ENCODE data around the gene SAMD13. TPM values are rescaled to one million over a fixed set of nuclear protein-coding genes. Genes with fewer than 3 reads are reported as not detected.

The SAMD13 gene
- total and polyA plus RNA-seq, 9 donors, result 6.5 to 9.1 (median 8.1) TPM

GRCh38 chr1:84379138-84379916 lies 77.8 kb downstream of the SAMD13 start:
- H3K27ac ChIP-seq (ENCODE audit: low read length), result no peak overlapping the region
- no peaks in the 10 kb centered on the region for H3K27me3 ChIP-seq (ENCODE audit: control insufficient read depth, insufficient read depth, low read length)
- H3K4me1 ChIP-seq (ENCODE audit: control insufficient read depth, insufficient read depth, low read length), result peaks cover 14% of the 10 kb centered on the region
- 17% methylated on average over 3 of the region's 4 CpGs for WGBS (ENCODE audit: insufficient coverage)
- H3K4me3 ChIP-seq (ENCODE audit: low read length), result no peak overlapping the region
- H3K9me3 ChIP-seq (replicated peaks; ENCODE audit: control insufficient read depth, low read depth, low read length), result no peaks in the 10 kb centered on the region
- no peaks in the 10 kb centered on the region for H3K36me3 ChIP-seq (ENCODE audit: control insufficient read depth, insufficient read depth, low read length)
- DNase-seq, result peak; percentile 40

- no CpG with 5 or more reads among the region's 1 CpG for WGBS (ENCODE audit: insufficient coverage)
- no peak overlapping the region for H3K27ac ChIP-seq (ENCODE audit: low read length)
- H3K9me3 ChIP-seq (replicated peaks; ENCODE audit: control insufficient read depth, low read depth, low read length), result no peaks in the 10 kb centered on the region
- no peak for DNase-seq
- no peaks in the 10 kb centered on the region for H3K36me3 ChIP-seq (ENCODE audit: control insufficient read depth, insufficient read depth, low read length)
- H3K4me1 ChIP-seq (ENCODE audit: control insufficient read depth, insufficient read depth, low read length), result peaks cover 12% of the 10 kb centered on the region
- no peaks in the 10 kb centered on the region for H3K27me3 ChIP-seq (ENCODE audit: control insufficient read depth, insufficient read depth, low read length)
- H3K4me3 ChIP-seq (ENCODE audit: low read length), result no peak overlapping the region
Measured at GRCh38 chr1:84379917-84380180, 78.3 kb downstream of the SAMD13 start.

- Histone ChIP-seq H3K27ac (ENCODE audit: low read length) (no peak overlapping the region), H3K4me3 (ENCODE audit: low read length) (no peak overlapping the region), H3K27me3 (ENCODE audit: control insufficient read depth, insufficient read depth, low read length) (no peaks in the 10 kb centered on the region), H3K36me3 (ENCODE audit: control insufficient read depth, insufficient read depth, low read length) (no peaks in the 10 kb centered on the region), H3K4me1 (ENCODE audit: control insufficient read depth, insufficient read depth, low read length) (peaks cover 7% of the 10 kb centered on the region), H3K9me3 (replicated peaks; ENCODE audit: control insufficient read depth, low read depth, low read length) (no peaks in the 10 kb centered on the region)
- DNase-seq, result no peak
- WGBS (ENCODE audit: insufficient coverage), result 92% methylated on average over 2 of the region's 3 CpGs
Measured at GRCh38 chr1:84382127-84382526, 80.6 kb downstream of the SAMD13 start.

GRCh38 chr1:84385347-84385746 lies 83.8 kb downstream of the SAMD13 start:
- Histone ChIP-seq H3K27me3 (ENCODE audit: control insufficient read depth, insufficient read depth, low read length) (no peaks in the 10 kb centered on the region), H3K27ac (ENCODE audit: low read length) (no peak overlapping the region), H3K4me1 (ENCODE audit: control insufficient read depth, insufficient read depth, low read length) (no peaks in the 10 kb centered on the region), H3K4me3 (ENCODE audit: low read length) (no peak overlapping the region), H3K36me3 (ENCODE audit: control insufficient read depth, insufficient read depth, low read length) (no peaks in the 10 kb centered on the region), H3K9me3 (replicated peaks; ENCODE audit: control insufficient read depth, low read depth, low read length) (no peaks in the 10 kb centered on the region)
- WGBS (ENCODE audit: insufficient coverage), result no CpG with 5 or more reads among the region's 1 CpG
- DNase-seq, result no peak

GRCh38 chr1:84386716-84387479 lies 85.4 kb downstream of the SAMD13 start:
- no peaks in the 10 kb centered on the region for H3K4me1 ChIP-seq (ENCODE audit: control insufficient read depth, insufficient read depth, low read length)
- H3K27ac ChIP-seq (ENCODE audit: low read length), result no peak overlapping the region
- H3K9me3 ChIP-seq (replicated peaks; ENCODE audit: control insufficient read depth, low read depth, low read length), result no peaks in the 10 kb centered on the region
- no peaks in the 10 kb centered on the region for H3K36me3 ChIP-seq (ENCODE audit: control insufficient read depth, insufficient read depth, low read length)
- 88% methylated on average over 3 of the region's 5 CpGs for WGBS (ENCODE audit: insufficient coverage)
- no peaks in the 10 kb centered on the region for H3K27me3 ChIP-seq (ENCODE audit: control insufficient read depth, insufficient read depth, low read length)
- no peak for DNase-seq
- no peak overlapping the region for H3K4me3 ChIP-seq (ENCODE audit: low read length)

- no peak overlapping the region for H3K4me3 ChIP-seq (ENCODE audit: low read length)
- H3K4me1 ChIP-seq (ENCODE audit: control insufficient read depth, insufficient read depth, low read length), result no peaks in the 10 kb centered on the region
- WGBS (ENCODE audit: insufficient coverage), result 83% methylated on average over 5 of the region's 8 CpGs
- no peak for DNase-seq
- H3K9me3 ChIP-seq (replicated peaks; ENCODE audit: control insufficient read depth, low read depth, low read length), result no peaks in the 10 kb centered on the region
- no peak overlapping the region for H3K27ac ChIP-seq (ENCODE audit: low read length)
- no peaks in the 10 kb centered on the region for H3K36me3 ChIP-seq (ENCODE audit: control insufficient read depth, insufficient read depth, low read length)
- no peaks in the 10 kb centered on the region for H3K27me3 ChIP-seq (ENCODE audit: control insufficient read depth, insufficient read depth, low read length)
Measured at GRCh38 chr1:84387480-84388163, 86.1 kb downstream of the SAMD13 start.

- H3K27me3 ChIP-seq (ENCODE audit: control insufficient read depth, insufficient read depth, low read length), result no peaks in the 10 kb centered on the region
- H3K4me1 ChIP-seq (ENCODE audit: control insufficient read depth, insufficient read depth, low read length), result no peaks in the 10 kb centered on the region
- no peak for DNase-seq
Measured at GRCh38 chr1:84390226-84390625, 88.7 kb downstream of the SAMD13 start.

GRCh38 chr1:84398175-84399155 lies 97.0 kb downstream of the SAMD13 start, which contains the start of gene DNASE2B:
TSS of gene DNASE2B (plus strand) at chr1:84398484. CDS start at chr1:84398565, 81 bp downstream.
- no peak within 1 kb of the TSS for H3K27ac ChIP-seq (ENCODE audit: low read length)
- WGBS (ENCODE audit: insufficient coverage), result 52% methylated on average over 7 of the region's 11 CpGs
- H3K9me3 ChIP-seq (replicated peaks; ENCODE audit: control insufficient read depth, low read depth, low read length), result no peaks in the 10 kb centered on the region
- H3K36me3 ChIP-seq (ENCODE audit: control insufficient read depth, insufficient read depth, low read length), result no peaks in the 10 kb centered on the region
- H3K27me3 ChIP-seq (ENCODE audit: control insufficient read depth, insufficient read depth, low read length), result no peaks in the 10 kb centered on the region
- H3K4me3 ChIP-seq (ENCODE audit: low read length), result no peak within 1 kb of the TSS
- no peaks in the 10 kb centered on the region for H3K4me1 ChIP-seq (ENCODE audit: control insufficient read depth, insufficient read depth, low read length)
- peak; percentile 31 for DNase-seq

More at GRCh38 chr1:84390226-84390625, 88.7 kb downstream of the SAMD13 start:
- Histone ChIP-seq H3K4me3 (ENCODE audit: low read length) (no peak overlapping the region), H3K36me3 (ENCODE audit: control insufficient read depth, insufficient read depth, low read length) (no peaks in the 10 kb centered on the region), H3K9me3 (replicated peaks; ENCODE audit: control insufficient read depth, low read depth, low read length) (no peaks in the 10 kb centered on the region), H3K27ac (ENCODE audit: low read length) (no peak overlapping the region)
